Osteoblast (primary cell): ENCODE results near the gene SET. TPM values are rescaled to one million over a fixed set of nuclear protein-coding genes. Genes with fewer than 3 reads are reported as not detected.
"Not testable (repeated sequence)": the region's sequence is repeated elsewhere in the genome, so short reads cannot be mapped to it uniquely, and the experiment has no call there.

Experiments
- DNase-seq: peaks from one replicate; pipeline ENCODE4 v3.0.0; 2011; ENCODE audit warnings: low spot score, mixed read lengths; ENCODE audit not compliant: insufficient read length; ENCODE audit errors: missing footprints
- H2AFZ ChIP-seq: 2 replicates; pipeline ENCODE4 v1.6.0; 2011; ENCODE audit warnings: mild to moderate bottlenecking, low read length
- H3K27ac ChIP-seq: 2 replicates; pipeline ENCODE4 v1.5.1; 2011; ENCODE audit warnings: mild to moderate bottlenecking, low read depth, low read length, moderate library complexity
- H3K27me3 ChIP-seq: 2 replicates; pipeline ENCODE4 v1.6.0; 2012; ENCODE audit warnings: mild to moderate bottlenecking, control low read depth, inconsistent platforms, low read length, moderate library complexity; ENCODE audit not compliant: insufficient read depth
- H3K36me3 ChIP-seq: 2 replicates; pipeline ENCODE4 v1.5.1; 2011; ENCODE audit warnings: mild to moderate bottlenecking, low read length, control low read depth, moderate library complexity; ENCODE audit not compliant: insufficient read depth
- H3K4me1 ChIP-seq: 2 replicates; pipeline ENCODE4 v1.5.1; 2011; ENCODE audit warnings: mild to moderate bottlenecking, low read length, control low read depth, moderate library complexity; ENCODE audit not compliant: insufficient read depth
- H3K4me2 ChIP-seq: 2 replicates; pipeline ENCODE4 v1.6.0; 2011; ENCODE audit warnings: mild to moderate bottlenecking, low read length; ENCODE audit not compliant: insufficient read depth
- H3K4me3 ChIP-seq: fragments of 200-600 bp; sonication (generic); 3 replicates; pipeline ENCODE4 v1.5.1; 2012; ENCODE audit warnings: mild to moderate bottlenecking, low read length, inconsistent platforms; ENCODE audit not compliant: insufficient read depth
- H3K79me2 ChIP-seq: 2 replicates; pipeline ENCODE4 v1.6.0; 2012; ENCODE audit warnings: mild to moderate bottlenecking, low read length, control low read depth, inconsistent platforms; ENCODE audit not compliant: insufficient read depth
- H3K9me3 ChIP-seq: 2 replicates; pipeline ENCODE4 v1.5.1; 2011; ENCODE audit warnings: low read depth, low read length, control low read depth
- H4K20me1 ChIP-seq: 2 replicates; pipeline ENCODE4 v1.6.0; 2012; ENCODE audit warnings: mild to moderate bottlenecking, low read length, control low read depth; ENCODE audit not compliant: insufficient read depth
- total RNA-seq: library from RNA; depleted of rRNA; stranded (reverse); fragments of >200 nt; gene quantifications from 2 replicates; pipeline ENCODE4 v1.2.3, GENCODE V29; 2012
- TF ChIP-seq, protein P1 (sequence below): IDR thresholded peaks from 2 replicates; pipeline ENCODE4 v1.5.1; 2011; ENCODE audit warnings: mild to moderate bottlenecking, low read depth, low read length, moderate library complexity; ENCODE audit errors: extremely low read depth

SET gene
- total RNA-seq, 1 donor = 397 TPM

- Histone ChIP-seq H3K27me3 (no peaks in the 10 kb centered on the region), H3K4me3 (no peak overlapping the region), H3K36me3 (no peaks in the 10 kb centered on the region), H2AFZ (no peak overlapping the region), H3K4me2 (no peak overlapping the region), H3K4me1 (peaks cover 2% of the 10 kb centered on the region), H3K79me2 (no peaks in the 10 kb centered on the region), H3K9me3 (no peaks in the 10 kb centered on the region), H4K20me1 (no peaks in the 10 kb centered on the region), H3K27ac (no peak overlapping the region)
- no peak for DNase-seq
- TF ChIP-seq, protein P1, sequence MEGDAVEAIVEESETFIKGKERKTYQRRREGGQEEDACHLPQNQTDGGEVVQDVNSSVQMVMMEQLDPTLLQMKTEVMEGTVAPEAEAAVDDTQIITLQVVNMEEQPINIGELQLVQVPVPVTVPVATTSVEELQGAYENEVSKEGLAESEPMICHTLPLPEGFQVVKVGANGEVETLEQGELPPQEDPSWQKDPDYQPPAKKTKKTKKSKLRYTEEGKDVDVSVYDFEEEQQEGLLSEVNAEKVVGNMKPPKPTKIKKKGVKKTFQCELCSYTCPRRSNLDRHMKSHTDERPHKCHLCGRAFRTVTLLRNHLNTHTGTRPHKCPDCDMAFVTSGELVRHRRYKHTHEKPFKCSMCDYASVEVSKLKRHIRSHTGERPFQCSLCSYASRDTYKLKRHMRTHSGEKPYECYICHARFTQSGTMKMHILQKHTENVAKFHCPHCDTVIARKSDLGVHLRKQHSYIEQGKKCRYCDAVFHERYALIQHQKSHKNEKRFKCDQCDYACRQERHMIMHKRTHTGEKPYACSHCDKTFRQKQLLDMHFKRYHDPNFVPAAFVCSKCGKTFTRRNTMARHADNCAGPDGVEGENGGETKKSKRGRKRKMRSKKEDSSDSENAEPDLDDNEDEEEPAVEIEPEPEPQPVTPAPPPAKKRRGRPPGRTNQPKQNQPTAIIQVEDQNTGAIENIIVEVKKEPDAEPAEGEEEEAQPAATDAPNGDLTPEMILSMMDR = no peak
Measured at GRCh38 chr9:128654481-128654880, 34.5 kb upstream of the SET start.

- H3K27me3 ChIP-seq = no peaks in the 10 kb centered on the region
- DNase-seq = peak; percentile 100
- peak within 1 kb of the TSS; percentile 99 for H3K27ac ChIP-seq
- H4K20me1 ChIP-seq = no peaks in the 10 kb centered on the region
- TF ChIP-seq, protein P1 = no peak
- no peaks in the 10 kb centered on the region for H3K79me2 ChIP-seq
- H3K4me2 ChIP-seq = peak within 1 kb of the TSS; percentile 97
- H3K4me1 ChIP-seq = peaks cover 2% of the 10 kb centered on the region
- no peaks in the 10 kb centered on the region for H3K9me3 ChIP-seq
- H3K4me3 ChIP-seq = peak within 1 kb of the TSS; percentile 93
- no peaks in the 10 kb centered on the region for H3K36me3 ChIP-seq
- peak within 1 kb of the TSS; percentile 97 for H2AFZ ChIP-seq
Measured at GRCh38 chr9:128656416-128657343, 32.3 kb upstream of the SET start, which contains the start of gene DYNC2I2. Gene DYNC2I2 (minus strand): TSS chr9:128656847. CDS start chr9:128656726, 121 bp downstream.

DNA sequence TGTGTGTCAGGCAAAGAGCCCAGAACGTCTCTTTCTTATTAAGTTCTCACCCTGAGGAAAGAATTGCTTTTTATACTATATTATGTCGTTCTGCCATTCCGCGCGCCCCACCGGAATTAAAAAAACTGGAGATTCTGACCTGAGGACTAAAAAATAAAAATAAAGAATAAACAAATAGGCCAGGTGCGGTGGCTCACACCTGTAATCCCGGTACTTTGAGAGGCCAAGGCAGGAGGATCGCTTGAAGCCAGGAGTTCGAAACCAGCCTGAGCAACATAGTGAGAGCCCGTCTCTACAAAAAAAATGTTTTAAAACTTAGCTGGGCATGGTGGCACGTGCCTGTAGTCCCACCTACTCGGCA, 31.7 kb upstream of the SET start:
- H3K9me3 ChIP-seq = no peaks in the 10 kb centered on the region
- peak overlapping the region; percentile 93 for H3K4me3 ChIP-seq
- H3K36me3 ChIP-seq = no peaks in the 10 kb centered on the region
- no peak for DNase-seq
- peak overlapping the region; percentile 99 for H3K27ac ChIP-seq
- no peaks in the 10 kb centered on the region for H3K79me2 ChIP-seq
- H3K27me3 ChIP-seq = no peaks in the 10 kb centered on the region
- no peaks in the 10 kb centered on the region for H4K20me1 ChIP-seq
- H3K4me2 ChIP-seq = peak overlapping the region; percentile 97
- peaks cover 2% of the 10 kb centered on the region for H3K4me1 ChIP-seq
- TF ChIP-seq, protein P1 = no peak
- H2AFZ ChIP-seq = peak overlapping the region; percentile 97

- H3K9me3 ChIP-seq = no peaks in the 10 kb centered on the region
- H3K4me1 ChIP-seq = peaks cover 2% of the 10 kb centered on the region
- H3K4me2 ChIP-seq = no peak overlapping the region
- no peak overlapping the region for H3K4me3 ChIP-seq
- no peak overlapping the region for H2AFZ ChIP-seq
- H3K36me3 ChIP-seq = no peaks in the 10 kb centered on the region
- no peak for DNase-seq
- no peak overlapping the region for H3K27ac ChIP-seq
- H4K20me1 ChIP-seq = no peaks in the 10 kb centered on the region
- no peaks in the 10 kb centered on the region for H3K79me2 ChIP-seq
- H3K27me3 ChIP-seq = no peaks in the 10 kb centered on the region
- TF ChIP-seq, protein P1 = no peak
Measured at GRCh38 chr9:128657796-128658195, 31.2 kb upstream of the SET start.

DNA sequence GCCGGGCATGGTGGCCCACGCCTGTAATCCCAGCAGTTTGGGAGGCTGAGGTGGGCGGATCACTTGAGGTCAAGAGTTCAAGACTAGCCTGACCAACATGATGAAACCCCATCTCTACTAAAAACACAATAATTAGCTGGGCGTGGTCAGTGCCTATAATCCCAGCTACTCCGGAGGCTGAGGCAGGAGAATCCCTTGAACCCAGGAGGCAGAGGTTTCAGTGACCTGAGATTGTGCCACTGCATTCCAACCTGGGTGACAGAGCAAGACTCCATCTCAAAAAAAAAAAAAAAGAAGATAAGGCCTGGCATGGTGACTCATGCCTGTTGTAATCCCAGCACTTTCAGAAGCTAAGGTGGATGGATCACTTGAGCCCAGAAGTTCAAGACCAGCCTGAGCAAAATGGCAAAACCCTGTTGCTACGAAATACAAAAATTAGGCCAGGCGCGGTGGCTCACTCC, 22.5 kb upstream of the SET start:
- not testable (repeated sequence) for H3K36me3 ChIP-seq, H4K20me1 ChIP-seq, H3K27me3 ChIP-seq, H2AFZ ChIP-seq, H3K4me2 ChIP-seq, H3K9me3 ChIP-seq, H3K79me2 ChIP-seq, DNase-seq, H3K4me3 ChIP-seq, H3K4me1 ChIP-seq, H3K27ac ChIP-seq
